CD4-positive, alpha-beta T cell (primary cell): ENCODE results near the gene RSL24D1. TPM values are rescaled to one million over a fixed set of nuclear protein-coding genes. Genes with fewer than 3 reads are reported as not detected.

Source experiments
- ATAC-seq: fragments of 200-7000 bp; cut with Tn5 transposase; one replicate; pipeline ENCODE4 v1.10.0; 2022; ENCODE audit warnings: mild to moderate bottlenecking; ENCODE audit not compliant: poor library complexity
- CTCF ChIA-PET: fragments of 350-600 bp; sonication (Branson Sonifier 250); formaldehyde crosslinking; loops from one replicate; lab custom pipeline; 2021; ENCODE audit warnings: antibody characterized with exemption, inconsistent platforms; lab: Charles Lee
- POLR2A ChIA-PET: fragments of 350-600 bp; sonication (Branson Sonifier 250); formaldehyde crosslinking; loops from one replicate; lab custom pipeline; 2021; ENCODE audit warnings: antibody characterized with exemption, inconsistent platforms; lab: Charles Lee
- DNase-seq, 14 experiments: peaks; one replicate each; pipeline ENCODE4 v3.0.0-alpha.2; 2013 to 2020; ENCODE audit warnings: mixed read lengths in 2 of 14
- H3K27ac ChIP-seq, 2 donors: one replicate each; pipeline versions ENCODE4 v1.5.1 to v1.7.0; 2013; ENCODE audit warnings: low read length in 2 of 2, low read depth in 1 of 2, mild to moderate bottlenecking in 1 of 2
- H3K27me3 ChIP-seq, 2 experiments: 1 replicate in 1 of 2; 2 replicates in 1 of 2; pipeline versions ENCODE4 v1.6.1 to v1.7.0; 2013; ENCODE audit warnings: low read length in 2 of 2, control low read depth in 1 of 2, mild to moderate bottlenecking in 1 of 2, moderate library complexity in 1 of 2; ENCODE audit not compliant: insufficient read depth in 2 of 2, control insufficient read depth in 1 of 2
- H3K36me3 ChIP-seq: one replicate; pipeline ENCODE4 v1.6.1; 2013; ENCODE audit warnings: low read length, control low read depth; ENCODE audit not compliant: insufficient read depth
- H3K4me1 ChIP-seq: one replicate; pipeline ENCODE4 v1.6.1; 2013; ENCODE audit warnings: low read length, control low read depth; ENCODE audit not compliant: insufficient read depth
- H3K4me3 ChIP-seq: one replicate; pipeline ENCODE4 v1.5.1; 2013; ENCODE audit warnings: mild to moderate bottlenecking, low read length, moderate library complexity
- H3K9me3 ChIP-seq, 2 experiments: 1 replicate in 1 of 2; 2 replicates in 1 of 2; pipeline versions ENCODE4 v1.6.1 to v1.7.0; 2013; ENCODE audit warnings: low read length in 2 of 2, mild to moderate bottlenecking in 2 of 2, control low read depth in 1 of 2, moderate library complexity in 1 of 2; ENCODE audit not compliant: control insufficient read depth in 1 of 2, insufficient read depth in 1 of 2
- H3K27ac Mint-ChIP-seq: one replicate; pipeline ENCODE4 v1.8.0; 2020; ENCODE audit warnings: mixed read lengths
- H3K27me3 Mint-ChIP-seq: one replicate; pipeline ENCODE4 v1.8.0; 2021; ENCODE audit warnings: mixed read lengths
- H3K36me3 Mint-ChIP-seq: one replicate; pipeline ENCODE4 v1.8.0; 2021; ENCODE audit warnings: low read depth, mixed read lengths
- H3K4me1 Mint-ChIP-seq: one replicate; pipeline ENCODE4 v1.8.0; 2021; ENCODE audit warnings: low read depth, mixed read lengths
- H3K4me3 Mint-ChIP-seq: one replicate; pipeline ENCODE4 v1.8.0; 2020; ENCODE audit warnings: mild to moderate bottlenecking, mixed read lengths
- H3K9me3 Mint-ChIP-seq: one replicate; pipeline ENCODE4 v1.8.0; 2020; ENCODE audit warnings: mixed read lengths
- CTCF ChIP-seq: fragments of 200-600 bp; IDR thresholded peaks from one replicate; pipeline ENCODE4 v1.8.0; 2022; ENCODE audit warnings: antibody characterized with exemption, mild to moderate bottlenecking
- intact Hi-C, 2 experiments: fragments of 100-400 bp; cut with DNase I in 1 of 2; cut with micrococcal nuclease in 1 of 2; formaldehyde crosslinking; loops; one replicate each; pipeline versions ENCODE4 v1.15.1 to v1.9.0; 2023 to 2025; cut with DNase I, micrococcal nuclease
- total RNA-seq, 174 experiments: library from RNA in 2 of 174; stranded (reverse) in 2 of 174; gene quantifications; one replicate each; pipeline ENCODE4 v1.2.3 and lab custom pipeline; 2021 to 2026

RSL24D1 gene
- total RNA-seq, 2 experiments from 2014 or later = 163 to 164 TPM

GRCh38 chr15:55231455-55231854, 34.7 kb upstream of the RSL24D1 start:
- H3K4me1 ChIP-seq = no peaks in the 10 kb centered on the region
- no peak for ATAC-seq
- H3K4me3 Mint-ChIP-seq = no peak overlapping the region
- no peak for DNase-seq
- intact Hi-C loops = no loop called here
- H3K27me3 Mint-ChIP-seq = no peaks in the 10 kb centered on the region
- no peak overlapping the region for H3K27ac ChIP-seq
- no peaks in the 10 kb centered on the region for H3K9me3 ChIP-seq
- peaks cover 19% of the 10 kb centered on the region for H3K4me1 Mint-ChIP-seq
- H3K27ac Mint-ChIP-seq = no peak overlapping the region
- CTCF ChIA-PET = interaction anchor here (0.9 to 1.1 kb wide), 2 partner anchors 15 to 61 kb away, joined by 3 to 4 read pairs; no protein-coding TSS in a partner anchor
- no peak for TF ChIP-seq CTCF
- H3K36me3 ChIP-seq = peaks cover 22% of the 10 kb centered on the region
- H3K36me3 Mint-ChIP-seq = peaks cover 68% of the 10 kb centered on the region
- H3K4me3 ChIP-seq = no peak overlapping the region
- no peaks in the 10 kb centered on the region for H3K9me3 Mint-ChIP-seq
- POLR2A ChIA-PET = interaction anchor here (0.9 to 1.1 kb wide), 2 partner anchors 16 to 36 kb away, joined by 3 read pairs; no protein-coding TSS in a partner anchor
- no peaks in the 10 kb centered on the region for H3K27me3 ChIP-seq

GRCh38 chr15:55230953-55231352, 34.2 kb upstream of the RSL24D1 start:
- POLR2A ChIA-PET = interaction anchor here (0.9 kb wide), 1 partner anchor 36 kb away, joined by 3 read pairs; no protein-coding TSS in a partner anchor
- H3K36me3 Mint-ChIP-seq = peaks cover 68% of the 10 kb centered on the region

GRCh38 chr15:55230051-55230670, 33.4 kb upstream of the RSL24D1 start:
- Mint-ChIP-seq H3K27ac (peak overlapping the region; percentile 22), H3K4me3 (peak overlapping the region; percentile 17), H3K4me1 (peaks cover 26% of the 10 kb centered on the region), H3K27me3 (no peaks in the 10 kb centered on the region), H3K36me3 (peaks cover 62% of the 10 kb centered on the region), H3K9me3 (no peaks in the 10 kb centered on the region)
- no peak for TF ChIP-seq CTCF
- Histone ChIP-seq H3K4me1 (peaks cover 3% of the 10 kb centered on the region), H3K9me3 (no peaks in the 10 kb centered on the region), H3K27ac (no peak overlapping the region), H3K4me3 (no peak overlapping the region), H3K27me3 (no peaks in the 10 kb centered on the region), H3K36me3 (peaks cover 28% of the 10 kb centered on the region)
- intact Hi-C loops = no loop called here
- peak in 1 of 14 experiments; percentile 57 for DNase-seq
- ATAC-seq = no peak
- ChIA-PET CTCF (no interaction called here), POLR2A (no interaction called here)

More at GRCh38 chr15:55230953-55231352, 34.2 kb upstream of the RSL24D1 start:
- no peak for TF ChIP-seq CTCF
- H3K9me3 Mint-ChIP-seq = no peaks in the 10 kb centered on the region
- intact Hi-C loops = no loop called here
- Histone ChIP-seq H3K4me1 (no peaks in the 10 kb centered on the region), H3K4me3 (no peak overlapping the region), H3K27ac (no peak overlapping the region), H3K27me3 (no peaks in the 10 kb centered on the region), H3K9me3 (no peaks in the 10 kb centered on the region), H3K36me3 (peaks cover 27% of the 10 kb centered on the region)
- no peak overlapping the region for H3K4me3 Mint-ChIP-seq
- peaks cover 19% of the 10 kb centered on the region for H3K4me1 Mint-ChIP-seq
- H3K27ac Mint-ChIP-seq = peak overlapping the region; percentile 22
- no peaks in the 10 kb centered on the region for H3K27me3 Mint-ChIP-seq
- CTCF ChIA-PET = interaction anchor here (1.1 kb wide), 1 partner anchor 14 kb away, joined by 4 read pairs; no protein-coding TSS in a partner anchor
- ATAC-seq = no peak
- DNase-seq = no peak
